ENCODE results near the gene MGAT3.

The MGAT3 gene

DNA sequence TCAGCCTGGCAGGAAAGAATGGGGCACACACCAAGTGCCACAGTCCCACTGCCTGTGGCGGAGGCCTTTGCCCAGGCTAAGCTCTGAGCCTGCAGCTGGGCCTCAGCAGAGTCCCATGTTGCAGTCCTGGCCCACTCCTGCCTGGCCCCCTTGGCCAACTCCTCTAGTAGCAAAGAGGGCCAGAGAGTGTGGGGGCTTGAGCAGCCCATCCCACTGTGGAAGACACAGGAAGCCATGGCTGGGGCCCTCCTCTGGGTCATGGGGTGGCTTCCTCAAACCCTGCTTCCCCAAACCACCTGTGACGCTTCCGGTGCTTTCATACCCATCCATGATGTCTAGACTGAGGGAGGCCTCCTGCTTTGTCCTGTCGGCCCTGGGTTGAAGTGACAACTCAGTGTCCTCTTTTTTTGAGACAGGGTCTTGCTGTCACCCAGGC is 69.9 kb downstream of the MGAT3 start:
- DNase-seq (ENCODE audit: low read depth in 2 of 2, low spot score in 1 of 2): no peak

GRCh38 chr22:39527481-39527961 is 70.7 kb downstream of the MGAT3 start:
- no peak for DNase-seq (ENCODE audit: low read depth in 2 of 2, low spot score in 1 of 2)

- DNase-seq (ENCODE audit: low read depth in 2 of 2, low spot score in 1 of 2): no peak
Observed at GRCh38 chr22:39528080-39528661, 71.4 kb downstream of the MGAT3 start.

- DNase-seq (ENCODE audit: low read depth in 2 of 2, low spot score in 1 of 2): peak; percentile 71 to 74
Observed at GRCh38 chr22:39528681-39529486, 72.1 kb downstream of the MGAT3 start.

DNA sequence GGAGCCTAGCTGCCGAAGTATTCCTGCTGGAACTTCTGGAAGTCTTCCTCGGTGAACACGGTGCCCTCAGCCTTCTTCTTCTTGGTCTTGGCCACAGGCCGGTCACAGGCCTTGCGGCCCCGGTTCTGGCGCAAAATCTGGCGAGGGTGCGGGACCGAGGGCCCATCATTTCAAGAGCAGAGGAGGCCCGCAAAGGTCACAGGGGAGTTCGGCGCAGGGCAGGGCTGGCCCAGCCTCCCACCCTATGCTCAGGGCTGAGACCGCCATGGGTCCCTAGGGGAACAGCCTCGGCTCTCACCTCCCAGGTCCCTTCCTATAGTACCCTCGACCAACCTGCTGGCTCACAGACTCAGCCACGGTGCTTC is 72.7 kb downstream of the MGAT3 start:
- no peak for DNase-seq (ENCODE audit: low read depth in 2 of 2, low spot score in 1 of 2)

GRCh38 chr22:39530116-39530515 is 73.3 kb downstream of the MGAT3 start:
- DNase-seq (ENCODE audit: low read depth in 2 of 2, low spot score in 1 of 2): no peak

GRCh38 chr22:39530692-39531331 is 74.0 kb downstream of the MGAT3 start:
- DNase-seq (ENCODE audit: low read depth in 2 of 2, low spot score in 1 of 2): no peak

- DNase-seq (ENCODE audit: low read depth in 2 of 2, low spot score in 1 of 2): peak; percentile 97 to 99
Observed at GRCh38 chr22:39532215-39533073, 75.6 kb downstream of the MGAT3 start, which contains the start of gene RPS19BP1. Gene RPS19BP1 (minus strand): TSS chr22:39532748. CDS start chr22:39532738, 10 bp downstream.

DNA sequence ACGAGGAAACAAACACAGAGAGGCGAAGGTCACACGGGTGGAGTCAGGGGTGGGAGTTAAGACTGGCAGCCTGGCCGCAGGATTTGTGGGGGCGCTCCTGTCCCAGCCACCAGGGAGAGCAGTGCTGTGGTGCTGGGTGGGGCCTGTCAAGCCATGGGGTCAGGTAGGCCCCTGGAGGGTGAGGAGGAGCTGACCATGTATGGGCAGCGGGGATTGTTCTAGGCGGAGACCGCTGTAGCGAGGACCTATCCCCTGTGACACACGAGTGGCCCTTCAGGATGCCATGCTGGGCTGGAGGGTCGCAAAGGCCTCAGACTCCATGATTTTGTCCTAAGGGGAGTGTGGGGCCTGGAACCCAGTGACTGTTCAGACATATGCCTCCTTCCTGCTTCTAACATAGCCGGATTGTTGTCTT is 77.3 kb downstream of the MGAT3 start:
- DNase-seq (ENCODE audit: low read depth in 2 of 2, low spot score in 1 of 2): no peak

DNA sequence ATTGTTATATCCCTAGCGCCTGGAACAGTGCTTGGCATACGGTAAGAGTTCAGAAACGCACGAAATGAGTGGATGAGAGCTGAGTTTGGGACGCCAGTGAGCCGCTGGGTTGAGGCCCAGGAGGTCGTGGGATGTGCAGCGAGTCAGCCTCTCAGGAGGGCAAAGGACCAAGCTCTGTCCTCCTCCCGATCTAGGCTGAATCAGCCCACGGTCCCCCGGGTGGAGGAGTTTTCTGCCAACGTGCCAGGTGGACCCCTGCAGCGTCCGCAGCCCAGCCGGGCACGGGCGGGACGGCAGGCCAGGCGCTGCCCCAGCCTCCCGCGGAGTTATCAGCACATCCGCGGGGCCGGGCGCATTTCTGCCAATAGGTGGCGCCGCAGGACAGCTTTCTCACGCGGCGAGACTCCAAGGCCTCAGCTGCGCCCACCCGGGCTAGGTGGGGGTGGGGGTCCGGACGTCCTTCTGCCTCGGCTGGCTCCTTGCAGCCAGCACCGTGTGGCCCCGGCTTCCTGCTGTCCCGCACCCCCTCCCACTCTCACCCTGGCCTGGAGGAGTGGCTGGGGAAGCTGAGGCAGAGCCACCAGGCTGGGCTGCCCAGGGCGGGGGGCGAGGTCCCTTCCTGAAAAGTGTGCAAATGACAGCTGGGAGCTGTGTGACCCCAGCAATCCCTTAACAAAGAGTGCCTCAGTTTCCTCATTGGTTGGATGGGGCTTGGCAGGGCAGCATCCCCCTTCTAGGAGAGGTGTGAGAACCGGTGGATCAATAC is 78.0 kb downstream of the MGAT3 start:
- DNase-seq (ENCODE audit: low read depth in 2 of 2, low spot score in 1 of 2): peak; percentile 35 to 70

- DNase-seq (ENCODE audit: low read depth in 2 of 2, low spot score in 1 of 2): no peak
Observed at GRCh38 chr22:39535357-39535725, 78.5 kb downstream of the MGAT3 start.

GRCh38 chr22:39535831-39536449 is 79.1 kb downstream of the MGAT3 start:
- DNase-seq (ENCODE audit: low read depth in 2 of 2, low spot score in 1 of 2): no peak

DNA sequence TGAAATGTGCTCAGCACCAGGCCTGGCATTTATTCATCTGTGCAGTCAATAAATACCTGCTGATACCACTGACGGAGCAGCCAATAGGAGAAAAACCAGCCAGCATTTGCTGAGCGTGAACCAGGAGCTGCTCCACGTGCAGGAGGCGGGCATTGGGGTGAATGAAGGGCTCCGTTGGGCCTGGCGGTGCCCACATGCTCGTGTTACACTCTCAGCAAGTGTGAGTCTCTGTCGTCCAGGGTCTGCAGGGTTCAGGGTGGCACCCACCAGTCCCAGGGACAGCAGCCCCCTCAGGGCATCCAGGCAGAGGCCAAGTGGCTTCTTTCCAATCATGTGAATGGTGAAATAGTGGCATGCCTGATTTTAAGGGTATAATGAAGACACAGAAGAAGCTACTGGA is 79.9 kb downstream of the MGAT3 start:
- DNase-seq (ENCODE audit: low read depth in 2 of 2, low spot score in 1 of 2): no peak

- no peak for DNase-seq (ENCODE audit: low read depth in 2 of 2, low spot score in 1 of 2)
Observed at GRCh38 chr22:39537975-39538374, 81.2 kb downstream of the MGAT3 start.
